ENCODE results near the gene PDLIM3.
"Not testable (repeated sequence)": the region's sequence is repeated elsewhere in the genome, so short reads cannot be mapped to it uniquely, and the experiment has no call there.

Gene PDLIM3

GRCh38 chr4:185567381-185568376 lies 32.4 kb upstream of the PDLIM3 start:
- no peak for TF ChIP-seq POLR2AphosphoS5 (IDR thresholded peaks at IDR 0.05; ENCODE audit: low read depth, low read length)
- TF ChIP-seq POLR2A (IDR thresholded peaks at IDR 0.05; ENCODE audit: low read depth, low read length), result no peak
- TF ChIP-seq TAF1 (IDR thresholded peaks at IDR 0.05; ENCODE audit: borderline replicate concordance, low read depth, low read length), result no peak

GRCh38 chr4:185566972-185567371 lies 31.7 kb upstream of the PDLIM3 start:
- DNase-seq (ENCODE audit: insufficient read length), result no peak
- no peak for FAIRE-seq
- TF ChIP-seq TAF1 (IDR thresholded peaks at IDR 0.05; ENCODE audit: borderline replicate concordance, low read depth, low read length), result no peak
- no peak for TF ChIP-seq POLR2A (IDR thresholded peaks at IDR 0.05; ENCODE audit: low read depth, low read length)
- TF ChIP-seq POLR2AphosphoS5 (IDR thresholded peaks at IDR 0.05; ENCODE audit: low read depth, low read length), result no peak

More at GRCh38 chr4:185567381-185568376, 32.4 kb upstream of the PDLIM3 start:
- DNase-seq (ENCODE audit: insufficient read length) (no peak), FAIRE-seq (no peak)

- FAIRE-seq, result no peak
- DNase-seq (ENCODE audit: insufficient read length), result peak; percentile 8
- TF ChIP-seq POLR2AphosphoS5 (IDR thresholded peaks at IDR 0.05; ENCODE audit: low read depth, low read length) (no peak), POLR2A (IDR thresholded peaks at IDR 0.05; ENCODE audit: low read depth, low read length) (no peak), TAF1 (IDR thresholded peaks at IDR 0.05; ENCODE audit: borderline replicate concordance, low read depth, low read length) (no peak)
Observed at GRCh38 chr4:185566425-185566824, 31.1 kb upstream of the PDLIM3 start.

- no peak for DNase-seq (ENCODE audit: insufficient read length)
- TF ChIP-seq TAF1 (IDR thresholded peaks at IDR 0.05; ENCODE audit: borderline replicate concordance, low read depth, low read length) (no peak), POLR2AphosphoS5 (IDR thresholded peaks at IDR 0.05; ENCODE audit: low read depth, low read length) (no peak), POLR2A (IDR thresholded peaks at IDR 0.05; ENCODE audit: low read depth, low read length) (no peak)
- no peak for FAIRE-seq
Observed at GRCh38 chr4:185565696-185566095, 30.4 kb upstream of the PDLIM3 start.

GRCh38 chr4:185564349-185564748 lies 29.0 kb upstream of the PDLIM3 start:
- FAIRE-seq, result no peak
- no peak for DNase-seq (ENCODE audit: insufficient read length)
- TF ChIP-seq POLR2A (IDR thresholded peaks at IDR 0.05; ENCODE audit: low read depth, low read length) (no peak), TAF1 (IDR thresholded peaks at IDR 0.05; ENCODE audit: borderline replicate concordance, low read depth, low read length) (no peak), POLR2AphosphoS5 (IDR thresholded peaks at IDR 0.05; ENCODE audit: low read depth, low read length) (no peak)

- DNase-seq (ENCODE audit: insufficient read length), result no peak
- FAIRE-seq, result no peak
Observed at GRCh38 chr4:185562531-185562930, 27.2 kb upstream of the PDLIM3 start.

GRCh38 chr4:185560316-185560715 lies 25.0 kb upstream of the PDLIM3 start:
- TF ChIP-seq POLR2A (IDR thresholded peaks at IDR 0.05; ENCODE audit: low read depth, low read length) (no peak), POLR2AphosphoS5 (IDR thresholded peaks at IDR 0.05; ENCODE audit: low read depth, low read length) (no peak), TAF1 (IDR thresholded peaks at IDR 0.05; ENCODE audit: borderline replicate concordance, low read depth, low read length) (no peak)
- FAIRE-seq (no peak), DNase-seq (ENCODE audit: insufficient read length) (no peak)

More at GRCh38 chr4:185562531-185562930, 27.2 kb upstream of the PDLIM3 start:
- TF ChIP-seq POLR2AphosphoS5 (IDR thresholded peaks at IDR 0.05; ENCODE audit: low read depth, low read length), result no peak
- TF ChIP-seq TAF1 (IDR thresholded peaks at IDR 0.05; ENCODE audit: borderline replicate concordance, low read depth, low read length), result no peak
- no peak for TF ChIP-seq POLR2A (IDR thresholded peaks at IDR 0.05; ENCODE audit: low read depth, low read length)

GRCh38 chr4:185559915-185560281 lies 24.6 kb upstream of the PDLIM3 start:
- no peak for TF ChIP-seq POLR2AphosphoS5 (IDR thresholded peaks at IDR 0.05; ENCODE audit: low read depth, low read length)
- no peak for TF ChIP-seq POLR2A (IDR thresholded peaks at IDR 0.05; ENCODE audit: low read depth, low read length)
- TF ChIP-seq TAF1 (IDR thresholded peaks at IDR 0.05; ENCODE audit: borderline replicate concordance, low read depth, low read length), result no peak
- no peak for FAIRE-seq

GRCh38 chr4:185559251-185559914 lies 24.1 kb upstream of the PDLIM3 start:
- not testable (repeated sequence) for DNase-seq (ENCODE audit: insufficient read length); FAIRE-seq

More at GRCh38 chr4:185559915-185560281, 24.6 kb upstream of the PDLIM3 start:
- no peak for DNase-seq (ENCODE audit: insufficient read length)

- FAIRE-seq (no peak), DNase-seq (ENCODE audit: insufficient read length) (no peak)
- TF ChIP-seq TAF1 (IDR thresholded peaks at IDR 0.05; ENCODE audit: borderline replicate concordance, low read depth, low read length) (no peak), POLR2A (IDR thresholded peaks at IDR 0.05; ENCODE audit: low read depth, low read length) (no peak), POLR2AphosphoS5 (IDR thresholded peaks at IDR 0.05; ENCODE audit: low read depth, low read length) (no peak)
Observed at GRCh38 chr4:185554365-185555126, 19.2 kb upstream of the PDLIM3 start.

GRCh38 chr4:185552254-185552653 lies 16.9 kb upstream of the PDLIM3 start:
- DNase-seq (ENCODE audit: insufficient read length), result no peak
- FAIRE-seq, result no peak
- TF ChIP-seq TAF1 (IDR thresholded peaks at IDR 0.05; ENCODE audit: borderline replicate concordance, low read depth, low read length) (no peak), POLR2AphosphoS5 (IDR thresholded peaks at IDR 0.05; ENCODE audit: low read depth, low read length) (no peak), POLR2A (IDR thresholded peaks at IDR 0.05; ENCODE audit: low read depth, low read length) (no peak)

Measured in GM12892 (cell line).